Activated CD4-positive, alpha-beta T cell treated with anti-CD3 and anti-CD28 coated beads, Interleukin-2, Interleukin-6, amounts not matched to agents 100 ng/mL and 50 ng/mL, durations not matched to agents 16 hours and 8 hours (primary cell): ENCODE data around the gene HLA-C.
"Not testable (repeated sequence)": the region's sequence is repeated elsewhere in the genome, so short reads cannot be mapped to it uniquely, and the experiment has no call there.

Experiments used
- DNase-seq: peaks from one replicate; pipeline ENCODE4 v3.0.0-alpha.2; 2020

The HLA-C gene

DNA sequence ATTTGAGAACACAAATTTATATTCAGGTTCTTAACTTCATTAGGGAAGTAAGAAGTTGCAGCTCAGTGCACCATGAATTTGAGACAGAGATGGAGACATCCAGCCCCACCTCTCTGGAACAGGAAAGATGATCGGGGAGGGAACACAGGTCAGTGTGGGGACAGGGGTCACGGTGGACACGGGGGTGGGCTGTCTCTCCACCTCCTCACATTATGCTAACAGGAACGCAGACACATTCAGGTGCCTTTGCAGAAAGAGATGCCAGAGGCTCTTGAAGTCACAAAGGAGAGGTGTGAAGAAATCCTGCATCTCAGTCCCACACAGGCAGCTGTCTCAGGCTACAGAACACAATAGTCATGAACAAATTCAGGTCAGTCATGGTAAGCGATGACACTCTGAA lies 3.1 kb downstream of the HLA-C start:
- no peak for DNase-seq

GRCh38 chr6:31268369-31268765 lies 3.5 kb downstream of the HLA-C start:
- no peak for DNase-seq

GRCh38 chr6:31267651-31268368 lies 4.1 kb downstream of the HLA-C start:
- no peak for DNase-seq

DNA sequence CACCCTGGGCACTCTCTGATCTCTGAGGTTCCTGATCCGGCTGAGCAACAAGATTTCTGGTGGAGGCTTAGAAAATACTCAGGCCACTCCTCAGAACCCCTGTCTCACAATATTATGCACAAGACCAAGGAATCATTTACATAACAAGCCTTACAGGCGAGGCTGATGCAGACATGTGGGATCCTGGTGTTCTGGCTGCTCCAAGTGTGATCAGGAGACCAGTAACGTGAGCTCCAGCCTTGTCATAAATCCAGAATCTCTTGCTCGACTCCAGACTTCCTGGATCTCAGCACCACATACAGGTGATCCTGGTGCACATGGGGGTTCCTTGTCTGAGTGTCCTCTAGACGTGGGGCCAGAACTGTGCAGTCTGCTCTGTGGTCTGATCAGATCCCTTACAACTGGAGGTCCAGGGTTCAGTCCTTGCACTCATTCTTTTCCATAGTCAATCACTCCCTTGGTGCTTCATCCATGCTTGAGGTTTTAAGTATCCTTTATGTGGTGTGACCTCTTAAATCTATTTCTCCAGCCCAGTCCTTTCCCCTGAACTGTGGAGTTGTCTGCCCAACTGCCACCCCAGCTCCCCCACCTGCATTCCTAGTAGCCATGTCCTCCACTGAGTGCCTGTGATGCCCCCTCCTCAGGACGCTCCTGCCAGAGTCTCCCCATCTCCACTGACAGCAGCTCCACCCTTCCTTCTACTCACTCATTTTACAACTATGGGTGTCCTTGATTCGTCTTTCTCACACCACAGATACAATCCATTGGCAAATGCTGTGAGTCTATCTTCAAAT lies 5.1 kb downstream of the HLA-C start:
- DNase-seq: no peak

- DNase-seq: no peak
These were observed 6.0 kb downstream of the HLA-C start for GRCh38 chr6:31265926-31266325.

- DNase-seq: not testable (repeated sequence)
These were observed 8.5 kb downstream of the HLA-C start for GRCh38 chr6:31263346-31263933.

- not testable (repeated sequence) for DNase-seq
These were observed 11.9 kb downstream of the HLA-C start for GRCh38 chr6:31259995-31260394.

GRCh38 chr6:31252625-31253024 lies 19.3 kb downstream of the HLA-C start:
- DNase-seq: no peak

DNA sequence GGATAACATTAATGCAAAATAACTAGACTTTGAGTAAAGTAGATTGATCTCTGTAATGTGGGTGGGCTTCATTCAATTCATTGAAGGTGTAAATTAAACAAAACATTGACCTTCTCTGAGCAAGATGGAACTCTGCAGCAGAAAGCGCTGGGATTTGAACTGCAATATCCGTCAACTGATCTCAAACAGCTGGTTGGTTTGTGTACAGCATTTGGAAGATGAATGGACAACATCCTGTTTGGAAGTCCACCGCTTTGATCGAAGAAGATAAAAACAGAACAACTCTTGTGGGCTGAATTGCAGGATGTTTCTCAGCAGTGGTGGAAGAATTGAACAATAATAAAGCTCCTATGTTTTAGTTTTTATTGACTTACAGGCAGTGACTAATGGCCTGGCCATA lies 20.6 kb downstream of the HLA-C start:
- DNase-seq: no peak

DNA sequence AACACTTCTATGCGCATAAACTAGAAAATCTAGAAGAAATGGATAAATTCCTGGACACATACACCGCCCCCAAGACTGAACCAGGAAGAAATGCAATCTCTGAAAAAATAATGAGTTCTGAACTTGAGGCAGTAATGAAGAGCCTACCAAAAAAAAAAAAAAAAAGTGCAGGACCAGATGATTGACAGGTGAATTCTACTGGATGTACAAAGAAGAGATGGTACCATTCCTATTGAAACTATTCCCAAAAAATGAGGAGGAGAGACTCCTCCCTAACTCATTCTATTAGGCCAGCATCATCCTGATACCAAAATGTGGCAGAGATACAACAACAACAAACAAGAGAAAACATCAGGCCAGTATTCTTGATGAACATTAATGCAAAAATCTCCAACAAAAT lies 22.7 kb downstream of the HLA-C start:
- no peak for DNase-seq

DNA sequence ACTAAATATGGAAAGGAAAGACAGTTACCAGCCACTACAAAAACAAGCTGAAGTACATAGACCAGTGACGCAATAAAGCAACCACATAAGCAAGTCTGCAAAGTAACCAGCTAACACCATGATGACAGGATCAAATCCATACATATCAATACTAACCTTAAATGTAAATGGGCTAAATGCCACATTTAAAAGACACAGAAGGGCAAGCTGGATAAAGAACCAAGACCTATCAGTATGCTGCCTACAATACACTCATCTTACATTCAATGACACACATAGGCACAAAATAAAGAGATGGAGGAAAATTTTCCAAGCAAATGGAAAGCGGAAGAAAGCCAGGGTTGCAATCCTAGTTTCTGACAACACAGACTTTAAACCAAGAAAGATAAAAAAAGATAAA lies 24.1 kb downstream of the HLA-C start:
- DNase-seq: no peak

DNA sequence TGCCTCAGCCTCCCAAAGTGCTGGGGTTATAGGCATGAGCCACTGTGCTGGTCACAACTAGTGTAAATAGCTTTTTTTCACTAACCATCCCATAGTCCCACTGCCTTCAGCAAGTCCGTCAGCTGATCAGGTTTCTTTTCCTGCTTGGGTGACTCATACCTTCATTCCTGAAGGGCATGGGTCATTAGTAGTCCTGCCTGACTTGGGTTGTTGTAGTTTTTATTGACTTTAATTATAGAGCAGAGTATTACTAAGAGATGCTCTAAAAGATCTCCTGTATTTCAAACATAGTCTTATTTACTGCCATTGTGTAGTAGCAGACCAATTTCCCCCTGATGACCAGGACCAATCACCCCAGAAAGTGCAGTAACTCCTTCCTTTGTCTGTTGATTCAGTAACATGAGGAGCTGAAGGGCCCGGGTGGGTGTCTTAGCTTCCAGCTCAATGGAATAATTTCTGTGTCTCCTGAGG lies 25.8 kb downstream of the HLA-C start:
- no peak for DNase-seq

DNA sequence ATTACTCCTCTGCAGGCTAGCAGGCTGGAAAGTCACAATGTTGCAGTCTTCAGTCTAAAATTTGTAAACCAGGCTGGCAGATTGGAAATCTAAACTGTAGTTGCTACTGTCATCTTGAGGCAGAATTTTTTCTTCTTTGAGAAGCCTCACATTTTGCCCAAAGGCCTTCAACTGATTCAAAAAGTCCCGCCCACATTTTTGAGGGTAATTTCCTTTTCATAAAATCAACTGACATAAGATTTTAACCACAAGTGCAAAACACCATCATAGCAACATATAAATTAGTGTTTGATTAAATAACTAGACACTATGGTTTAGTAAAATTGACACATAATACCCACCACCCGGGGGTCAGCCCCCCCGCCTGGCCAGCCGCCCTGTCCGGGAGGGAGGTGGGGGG lies 28.4 kb downstream of the HLA-C start:
- no peak for DNase-seq

DNA sequence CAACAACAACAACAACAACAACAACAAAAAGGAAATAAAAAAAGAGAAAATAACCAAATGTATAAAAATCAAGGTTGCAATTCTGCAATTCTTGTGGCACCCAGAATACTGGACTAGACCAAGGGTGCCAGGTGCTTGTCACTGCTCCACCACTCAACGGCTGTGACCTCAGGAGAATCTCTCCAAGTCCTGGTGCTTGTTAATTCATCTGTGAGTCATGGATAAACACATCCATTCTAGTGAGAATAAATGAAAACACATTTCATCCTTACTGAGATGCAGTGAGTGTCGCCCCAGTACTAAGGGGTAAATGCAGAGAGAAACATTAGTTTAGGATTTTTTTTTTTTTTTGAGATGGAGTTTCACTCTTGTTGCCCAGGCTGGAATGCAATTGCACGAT lies 32.0 kb downstream of the HLA-C start:
- no peak for DNase-seq

DNA sequence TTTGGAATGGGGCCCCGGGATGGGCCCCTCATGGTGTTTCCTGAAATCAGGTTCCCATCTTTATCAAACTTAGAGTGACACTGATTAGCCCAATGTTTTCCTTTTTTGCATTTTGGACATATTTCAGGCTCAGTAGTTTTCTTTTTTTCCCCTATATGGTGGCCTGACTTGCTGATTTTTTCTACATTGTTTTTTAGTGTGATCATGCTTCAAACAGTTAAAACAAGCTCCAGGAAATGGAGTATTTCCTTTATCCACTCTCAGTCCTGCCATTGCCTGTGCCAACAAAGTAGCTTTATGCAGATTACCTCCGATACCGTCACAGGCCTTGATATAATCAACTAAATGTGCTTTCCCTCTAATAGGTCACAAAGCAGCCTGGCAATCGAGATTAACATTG lies 37.8 kb downstream of the HLA-C start:
- not testable (repeated sequence) for DNase-seq

- DNase-seq: no peak
These were observed 43.4 kb downstream of the HLA-C start for GRCh38 chr6:31228476-31228875.

GRCh38 chr6:31227143-31227542 lies 44.7 kb downstream of the HLA-C start:
- no peak for DNase-seq

GRCh38 chr6:31225735-31226134 lies 46.2 kb downstream of the HLA-C start:
- DNase-seq: no peak

DNA sequence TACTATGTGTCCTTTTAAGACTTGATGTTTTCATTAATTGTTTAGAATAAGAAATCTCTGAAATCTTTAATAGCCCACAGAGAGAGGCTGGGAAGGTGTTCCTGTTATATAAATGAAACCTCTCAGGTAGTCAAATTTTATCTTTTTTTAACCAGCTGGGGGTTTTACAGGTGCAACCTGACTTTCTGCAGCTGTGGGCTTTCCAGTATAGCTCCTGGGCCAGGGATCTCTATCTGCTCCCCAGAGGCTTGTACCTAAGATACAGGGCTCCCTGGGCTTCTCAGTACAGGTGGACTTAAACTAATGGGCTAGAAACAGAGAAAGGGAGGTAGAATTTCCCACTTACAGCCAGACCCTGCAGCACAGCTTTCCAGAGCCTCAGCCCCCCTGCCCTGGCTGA lies 49.4 kb downstream of the HLA-C start:
- no peak for DNase-seq
